Heart left ventricle (tissue), 16 donors: ENCODE measurements around the gene SRR. TPM values are rescaled to one million over a fixed set of nuclear protein-coding genes. Genes with fewer than 3 reads are reported as not detected.
A peak's percentile ranks its signal among the peaks of the same experiment; 100 is the strongest.

Source experiments
- ATAC-seq, 4 donors: fragments of 200-7000 bp; cut with Tn5 transposase; one replicate each; pipeline ENCODE4 v1.9.1; 2020 to 2022; ENCODE audit warnings: moderate library complexity in 4 of 4, mild to moderate bottlenecking in 3 of 4, moderate number of reproducible peaks in 1 of 4
- DNase-seq, 5 donors: peaks; one replicate each; pipeline ENCODE4 v3.0.0-alpha.2; 2020
- H3K27ac ChIP-seq, 12 donors: fragments of 200-600 bp; sonication (generic) in 4 of 12; one replicate each; pipeline versions ENCODE4 v1.5.0 to v1.8.0; 2016 to 2022; ENCODE audit warnings: mild to moderate bottlenecking in 2 of 12
- H3K27me3 ChIP-seq, 9 donors: fragments of 200-600 bp; sonication (generic) in 2 of 9; one replicate each; pipeline versions ENCODE4 v1.5.1 to v1.8.0; 2016 to 2022; ENCODE audit warnings: mild to moderate bottlenecking in 3 of 9
- H3K36me3 ChIP-seq, 9 donors: fragments of 200-600 bp; sonication (generic) in 2 of 9; one replicate each; pipeline versions ENCODE4 v1.5.0 to v1.8.0; 2018 to 2022; ENCODE audit warnings: mild to moderate bottlenecking in 2 of 9
- H3K4me1 ChIP-seq, 12 donors: fragments of 200-600 bp; sonication (generic) in 4 of 12; one replicate each; pipeline versions ENCODE4 v1.5.0 to v1.8.0; 2016 to 2022; ENCODE audit warnings: mild to moderate bottlenecking in 3 of 12
- H3K4me3 ChIP-seq, 12 donors: fragments of 200-600 bp; sonication (generic) in 4 of 12; one replicate each; pipeline versions ENCODE4 v1.5.0 to v1.8.0; 2017 to 2022; ENCODE audit warnings: mild to moderate bottlenecking in 9 of 12, moderate library complexity in 4 of 12
- H3K9me3 ChIP-seq, 12 donors: fragments of 200-600 bp; sonication (generic) in 4 of 12; one replicate each; pipeline versions ENCODE4 v1.5.0 to v1.8.0; 2016 to 2022; ENCODE audit warnings: mild to moderate bottlenecking in 1 of 12
- CTCF ChIP-seq, 12 donors: fragments of 200-600 bp; sonication (generic) in 4 of 12; IDR thresholded peaks; one replicate each; pipeline versions ENCODE4 v1.5.0 to v1.8.0; 2018 to 2022; ENCODE audit warnings: antibody characterized with exemption in 12 of 12, mild to moderate bottlenecking in 5 of 12
- POLR2A ChIP-seq, 2 donors: fragments of 450-650 bp; IDR thresholded peaks; one replicate each; pipeline ENCODE4 v1.6.1; 2017; ENCODE audit warnings: antibody characterized with exemption in 2 of 2, mild to moderate bottlenecking in 2 of 2, moderate library complexity in 2 of 2
- WGBS, 4 donors: extraction: QIAGEN DNeasy Blood & Tissue Kit in 2 of 4; methylation state at CpG; one replicate each; pipeline versions ENCODE4 v1.1.5 to v1.1.7; 2013 to 2018; 5-methylcytosine and 5-hydroxymethylcytosine counted together
- intact Hi-C, 10 donors: fragments of 100-400 bp; cut with DNase I; formaldehyde crosslinking; loops; one replicate each; pipeline versions ENCODE4 v1.11.1 to v1.14.2; 2022
- polyA plus RNA-seq, 2 donors: library from polyadenylated mRNA; stranded (reverse); fragments of 200-250 nt; gene quantifications; one replicate each; pipeline ENCODE4 v1.2.3, GENCODE V29; 2013
- total RNA-seq, 9 donors: library from RNA; depleted of rRNA in 2 of 9; stranded (reverse); fragments of >200 nt in 2 of 9; fragmentation: NEBNext Ultra II Directional in 3 of 9; extraction: Animal tissue kit (Norgen Biotek cat#: 25700) in 3 of 9; gene quantifications; one replicate each; pipeline versions ENCODE4 v1.1.0 to v1.2.4, GENCODE V29; 2016 to 2023
- donor health status: ischemic (EF 13 %, LVEDD 7.1; RV severe dilation, severe dysfunction).
- donor health status: healthy with polysubstance abuse.
- donor health status: DM: no; HTN: yes; CAD: no.
- donor health status: DM: no; HTN: no; CAD: no.
- donor health status: ischemic (EF 25% LVEDD 6.9; RV normal size, moderate dysfunction).
- donor health status: ischemic (EF 25% LVEDD 5.7; RV mildly dilated, moderate dysfunction).
- donor health status: healthy.
- donor health status: DM: yes; HTN: yes; CAD: no.
- donor health status: ischemic (EF 35%, LVEDD 5.7; RV mildly dilated, moderate dysfunction).
- donor health status: nonischemic (EF 11% LVEDD 7.7; RV severe dilation, severe dysfunction).
- donor health status: DM: yes; HTN: yes; CAD: no.
- donor health status: PGD.
- donor health status: ischemic (EF 29% LVEDD 5.4; RV normal size, mild dysfunction).
- donor health status: nonischemic (EF 23%, LVEDD 6.1; RV moderate dilation, normal function).

The SRR gene
- total and polyA plus RNA-seq, 11 donors, result 2.9 to 19.7 (median 8.6) TPM

- Histone ChIP-seq H3K27ac (peak overlapping the region; percentile 6 to 95 (median 82)), H3K4me3 (peak overlapping the region; percentile 70 to 96 (median 88)), H3K4me1 (peaks cover 0 to 31% (median 17%) of the 10 kb centered on the region in 12 donors), H3K36me3 (peaks cover 0 to 38% (median 26%) of the 10 kb centered on the region in 9 donors), H3K9me3 (no peaks in the 10 kb centered on the region), H3K27me3 (no peaks in the 10 kb centered on the region)
- TF ChIP-seq POLR2A (IDR thresholded peaks at IDR 0.05) (peak in 1 of 2 donors; percentile 43), CTCF (IDR thresholded peaks at IDR 0.05) (peak in 1 of 12 donors; percentile 14)
- intact Hi-C loops, result no loop called here
- 1% methylated on average over 23 to 92 of the region's 92 CpGs for WGBS, 4 donors
- ATAC-seq, result peak in 3 of 4 donors; percentile 30 to 57 (median 50)
- peak; percentile 52 to 79 (median 67) for DNase-seq
Observed at GRCh38 chr17:2337544-2338314, 34.0 kb downstream of the SRR start.

GRCh38 chr17:2338315-2338657 lies 34.5 kb downstream of the SRR start:
- ATAC-seq (no peak), DNase-seq (no peak)
- Histone ChIP-seq H3K36me3 (peaks cover 0 to 34% (median 22%) of the 10 kb centered on the region in 9 donors), H3K4me3 (peak overlapping the region in 11 of 12 donors; percentile 70 to 96 (median 88)), H3K27ac (peak overlapping the region in 8 of 12 donors; percentile 68 to 95 (median 84)), H3K9me3 (no peaks in the 10 kb centered on the region), H3K4me1 (peaks cover 0 to 31% (median 17%) of the 10 kb centered on the region in 12 donors), H3K27me3 (no peaks in the 10 kb centered on the region)
- WGBS, 4 donors, result 25 to 29% (median 26%) methylated on average over 5 of the region's 5 CpGs
- TF ChIP-seq CTCF (IDR thresholded peaks at IDR 0.05) (no peak), POLR2A (IDR thresholded peaks at IDR 0.05) (no peak)
- intact Hi-C loops, result no loop called here

- intact Hi-C loops, result no loop called here
- DNase-seq, result no peak
- ATAC-seq, result no peak
- TF ChIP-seq POLR2A (IDR thresholded peaks at IDR 0.05) (no peak), CTCF (IDR thresholded peaks at IDR 0.05) (no peak)
- Histone ChIP-seq H3K9me3 (no peaks in the 10 kb centered on the region), H3K27me3 (no peaks in the 10 kb centered on the region), H3K4me1 (peaks cover 0 to 13% (median 5%) of the 10 kb centered on the region in 12 donors), H3K36me3 (peaks cover 0 to 35% (median 17%) of the 10 kb centered on the region in 9 donors), H3K4me3 (no peak overlapping the region), H3K27ac (no peak overlapping the region)
- 61 to 69% (median 63%) methylated on average over 5 of the region's 5 CpGs for WGBS, 4 donors
Observed at GRCh38 chr17:2343421-2343820, 39.7 kb downstream of the SRR start.

GRCh38 chr17:2344528-2344927 lies 40.8 kb downstream of the SRR start:
- Histone ChIP-seq H3K27ac (no peak overlapping the region), H3K4me1 (peaks cover 0 to 13% (median 5%) of the 10 kb centered on the region in 12 donors), H3K4me3 (no peak overlapping the region), H3K27me3 (no peaks in the 10 kb centered on the region), H3K36me3 (peaks cover 0 to 35% (median 17%) of the 10 kb centered on the region in 9 donors), H3K9me3 (no peaks in the 10 kb centered on the region)
- 67 to 78% (median 72%) methylated on average over 10 of the region's 10 CpGs for WGBS, 4 donors
- ATAC-seq (no peak), DNase-seq (no peak)
- no peak for TF ChIP-seq POLR2A (IDR thresholded peaks at IDR 0.05)
- no peak for TF ChIP-seq CTCF (IDR thresholded peaks at IDR 0.05)
- intact Hi-C loops, result no loop called here
